Activated T-helper 1 cell treated with anti-CD3 and anti-CD28 coated beads, Interleukin-12 subunit alpha, Interleukin-12 subunit beta, Interleukin-2, Interleukin-4 antibody, amounts not matched to agents 30 ng/mL and 10 ng/mL and 1 ng/mL, durations not matched to agents 14 hours and 24 hours and 36 hours (primary cell): Measurements from ENCODE around the gene P4HA1. TPM values are rescaled to one million over a fixed set of nuclear protein-coding genes. Genes with fewer than 3 reads are reported as not detected.

ENCODE experiments used
- DNase-seq: peaks from one replicate; pipeline ENCODE4 v3.0.0; 2021; ENCODE audit warnings: low spot score
- H3K27ac Mint-ChIP-seq: one replicate; pipeline ENCODE4 v1.8.0; 2021; ENCODE audit warnings: mild to moderate bottlenecking, mixed read lengths
- H3K27me3 Mint-ChIP-seq: one replicate; pipeline ENCODE4 v1.8.0; 2022; ENCODE audit warnings: mild to moderate bottlenecking, moderate library complexity, mixed read lengths; ENCODE audit not compliant: insufficient read depth
- H3K36me3 Mint-ChIP-seq: one replicate; pipeline ENCODE4 v1.8.0; 2021; ENCODE audit warnings: low read depth, mixed read lengths
- H3K4me1 Mint-ChIP-seq: one replicate; pipeline ENCODE4 v1.8.0; 2021; ENCODE audit warnings: low read depth, mixed read lengths
- H3K4me3 Mint-ChIP-seq: one replicate; pipeline ENCODE4 v1.8.0; 2021; ENCODE audit warnings: mild to moderate bottlenecking, moderate library complexity, mixed read lengths
- H3K9me3 Mint-ChIP-seq: one replicate; pipeline ENCODE4 v1.8.0; 2021; ENCODE audit warnings: mixed read lengths
- intact Hi-C: fragments of 100-400 bp; cut with micrococcal nuclease; formaldehyde crosslinking; loops from one replicate; pipeline ENCODE4 v1.15.1; 2024
- total RNA-seq: library from RNA; stranded (reverse); gene quantifications from 2 replicates; pipeline ENCODE4 v1.2.3, GENCODE V29; 2022

P4HA1 gene
- total RNA-seq: 52.8 and 54.5 TPM in 2 replicates

DNA sequence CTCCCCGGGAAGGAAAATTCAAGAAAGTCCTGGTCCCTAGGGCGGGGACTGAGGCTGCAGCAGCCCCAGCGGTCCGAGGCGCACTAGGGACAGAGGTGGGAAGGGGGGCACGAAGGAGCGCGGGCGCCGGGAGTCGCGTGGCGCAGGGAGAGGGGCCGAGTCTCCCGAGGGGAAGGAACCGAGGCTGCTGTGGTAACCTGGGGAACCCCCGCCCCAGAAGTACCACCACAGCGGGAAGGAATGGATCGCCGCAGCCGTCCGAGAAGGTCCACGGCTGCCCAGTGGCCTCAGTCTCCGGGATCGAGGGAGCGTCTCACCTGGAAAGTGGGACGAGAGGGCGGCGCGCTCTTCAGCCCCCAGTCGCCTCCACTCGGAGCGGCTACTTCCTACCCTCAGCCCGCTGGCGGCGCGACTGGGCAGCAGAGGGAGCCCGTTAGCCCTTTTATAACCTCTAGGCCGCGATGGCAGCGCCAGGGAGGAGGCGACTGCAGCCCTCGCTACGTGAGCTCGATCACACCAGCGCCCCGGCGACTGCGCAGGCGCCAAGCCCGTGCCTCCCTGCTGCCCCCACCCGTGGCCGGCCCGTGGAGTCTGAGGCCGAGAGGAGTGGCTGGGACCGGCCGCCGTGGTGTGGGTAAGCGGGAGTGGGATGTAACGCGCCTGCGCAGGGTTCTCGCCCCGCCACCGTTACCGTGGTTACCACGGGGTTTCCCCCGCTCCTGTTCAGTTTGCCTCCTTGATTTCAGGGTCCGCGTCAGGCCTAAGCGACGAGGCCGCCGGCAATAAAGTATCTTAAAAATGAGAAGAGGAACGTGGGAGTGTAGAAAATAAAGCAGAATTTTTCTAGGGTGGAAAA is at the start of gene P4HA1:
P4HA1 (minus strand) TSS at position 418 of the 856 bp plus-strand sequence. CDS start 21,983 bp downstream, outside the sequence.
- Mint-ChIP-seq H3K9me3 (no peaks in the 10 kb centered on the region), H3K4me3 (peak within 1 kb of the TSS; percentile 96), H3K27me3 (peaks cover 2% of the 10 kb centered on the region), H3K27ac (peak within 1 kb of the TSS; percentile 94), H3K36me3 (peaks cover 12% of the 10 kb centered on the region), H3K4me1 (peaks cover 46% of the 10 kb centered on the region)
- DNase-seq: peak; percentile 97
- intact Hi-C loops: loop anchor here (1.0 to 5.0 kb wide), 8 partner anchors 14 to 800 kb away; partner anchors contain the start of genes ECD, FAM149B1, MICU1 and MRPS16

DNA sequence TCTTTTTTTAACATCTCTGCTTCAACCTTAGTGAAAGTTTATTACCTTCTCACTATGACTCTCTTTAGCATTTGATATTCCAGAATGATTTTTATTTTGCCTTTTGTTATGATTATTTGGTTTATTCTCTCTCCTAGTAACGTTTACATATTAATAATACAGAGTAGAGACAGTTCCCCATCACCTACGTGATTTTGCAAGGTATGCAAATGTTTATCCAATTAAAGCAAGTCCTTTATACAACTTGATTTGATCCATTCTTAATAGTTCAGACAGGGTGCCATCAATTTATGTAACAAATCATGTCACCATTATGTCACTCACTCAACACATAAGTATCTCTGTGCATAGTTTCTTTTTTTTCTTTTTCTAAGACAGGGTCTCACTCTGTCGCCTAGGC is 44.9 kb upstream of the P4HA1 start:
- peaks cover 35% of the 10 kb centered on the region for H3K36me3 Mint-ChIP-seq
- no peak overlapping the region for H3K4me3 Mint-ChIP-seq
- no peak for DNase-seq
- no peaks in the 10 kb centered on the region for H3K4me1 Mint-ChIP-seq
- intact Hi-C loops: no loop called here
- no peaks in the 10 kb centered on the region for H3K9me3 Mint-ChIP-seq
- H3K27me3 Mint-ChIP-seq: no peaks in the 10 kb centered on the region
- no peak overlapping the region for H3K27ac Mint-ChIP-seq

DNA sequence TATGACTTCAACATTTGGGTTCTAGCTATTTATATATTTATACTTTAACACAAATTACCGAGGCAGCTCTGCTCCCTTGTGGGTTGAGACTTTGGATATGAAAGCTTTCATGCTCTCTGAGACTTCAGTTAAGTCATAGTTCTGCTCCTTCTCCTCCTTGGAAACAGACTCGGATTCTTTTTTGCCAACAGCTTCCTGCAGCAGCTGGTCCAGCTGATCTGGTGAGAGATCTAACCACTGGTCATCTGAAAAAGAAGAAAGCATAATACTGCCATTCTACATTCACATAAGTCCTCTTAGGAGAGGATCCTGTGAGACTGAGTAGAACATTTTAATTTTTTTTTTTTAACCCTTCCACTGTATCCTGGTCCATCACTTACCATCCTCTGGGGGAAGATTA is 42.6 kb upstream of the P4HA1 start:
- Mint-ChIP-seq H3K27ac (no peak overlapping the region), H3K4me3 (no peak overlapping the region), H3K4me1 (no peaks in the 10 kb centered on the region), H3K36me3 (peaks cover 41% of the 10 kb centered on the region), H3K27me3 (no peaks in the 10 kb centered on the region), H3K9me3 (no peaks in the 10 kb centered on the region)
- DNase-seq: no peak
- intact Hi-C loops: no loop called here

DNA sequence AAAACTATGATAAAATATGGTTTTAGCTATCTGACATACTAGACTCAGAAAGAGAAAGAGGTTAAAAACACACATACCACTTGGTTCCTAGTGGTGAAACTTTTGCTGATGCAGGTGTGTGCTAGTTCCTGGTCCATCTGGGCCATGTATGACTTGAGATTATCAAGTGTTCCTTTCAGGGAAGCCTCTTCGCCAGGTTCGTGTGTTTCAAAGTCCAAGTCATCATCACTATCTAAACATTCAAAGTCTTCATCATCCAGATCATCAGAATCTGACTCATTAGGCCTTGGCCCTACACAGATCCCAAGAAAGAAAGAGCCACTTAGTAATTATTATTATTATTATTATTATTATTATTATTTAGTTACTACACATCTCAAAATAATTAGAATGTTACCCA is 40.0 kb upstream of the P4HA1 start:
- Mint-ChIP-seq H3K4me3 (no peak overlapping the region), H3K36me3 (peaks cover 48% of the 10 kb centered on the region), H3K27me3 (no peaks in the 10 kb centered on the region), H3K27ac (no peak overlapping the region), H3K9me3 (no peaks in the 10 kb centered on the region), H3K4me1 (peaks cover 7% of the 10 kb centered on the region)
- intact Hi-C loops: no loop called here
- DNase-seq: no peak

DNA sequence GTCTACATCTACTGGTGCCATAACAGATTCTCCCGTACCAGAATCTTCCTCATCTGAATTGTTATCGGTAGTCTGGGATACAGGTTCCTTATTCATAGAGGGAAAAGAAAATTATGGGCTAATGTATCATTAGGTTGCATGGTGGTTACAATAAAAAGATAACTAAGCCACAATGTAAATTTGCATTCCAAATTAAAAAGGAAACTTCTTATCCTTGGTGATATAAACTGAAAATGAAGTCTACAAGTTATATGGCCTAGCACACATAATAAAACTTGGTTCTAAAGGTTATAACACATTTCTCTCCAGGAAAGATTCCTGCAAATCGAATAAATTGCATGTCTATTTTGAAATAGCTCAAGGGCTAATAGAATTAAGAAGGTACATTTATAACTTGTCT is 38.1 kb upstream of the P4HA1 start:
- H3K4me3 Mint-ChIP-seq: no peak overlapping the region
- H3K36me3 Mint-ChIP-seq: peaks cover 53% of the 10 kb centered on the region
- no peaks in the 10 kb centered on the region for H3K9me3 Mint-ChIP-seq
- peaks cover 7% of the 10 kb centered on the region for H3K4me1 Mint-ChIP-seq
- intact Hi-C loops: no loop called here
- no peaks in the 10 kb centered on the region for H3K27me3 Mint-ChIP-seq
- DNase-seq: no peak
- no peak overlapping the region for H3K27ac Mint-ChIP-seq

DNA sequence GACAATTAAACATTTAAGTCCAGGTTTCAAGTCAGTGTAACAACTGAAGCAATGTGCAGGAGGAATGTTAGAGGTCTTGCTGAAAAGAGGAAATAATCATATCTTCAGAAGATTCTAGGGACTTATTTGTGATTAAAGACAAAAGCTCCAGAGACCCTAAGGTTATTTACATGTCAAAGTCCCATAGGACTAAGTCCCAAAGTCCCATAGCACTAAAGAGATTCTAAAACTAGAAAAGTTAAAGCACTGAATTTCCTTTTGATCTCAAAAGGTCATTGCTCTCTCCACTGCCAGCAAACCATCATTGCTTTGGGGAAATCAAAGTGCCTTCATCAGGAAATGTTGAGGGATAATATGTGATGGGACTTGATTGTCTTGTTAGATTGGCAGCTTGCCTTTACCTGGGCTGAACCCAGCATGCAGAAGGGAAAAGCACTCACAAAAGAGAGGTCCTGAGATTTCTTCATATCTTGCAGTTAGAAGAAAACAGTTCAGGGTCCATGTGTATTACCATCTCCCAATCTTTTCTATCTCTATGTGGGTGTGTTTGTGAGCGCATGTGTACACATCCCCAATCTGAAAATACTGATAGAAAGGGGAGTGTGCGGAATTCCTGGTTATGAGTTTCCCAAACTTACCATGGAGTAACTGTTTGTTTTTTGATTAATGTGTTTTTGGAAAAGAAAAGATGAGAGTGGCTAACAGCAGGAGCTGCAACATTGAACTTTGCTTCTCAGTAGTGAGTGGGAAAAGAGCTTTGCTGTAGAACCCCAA is 35.4 kb upstream of the P4HA1 start:
- Mint-ChIP-seq H3K9me3 (no peaks in the 10 kb centered on the region), H3K36me3 (peaks cover 50% of the 10 kb centered on the region), H3K27ac (peak overlapping the region; percentile 15), H3K4me3 (no peak overlapping the region), H3K27me3 (no peaks in the 10 kb centered on the region), H3K4me1 (peaks cover 7% of the 10 kb centered on the region)
- intact Hi-C loops: no loop called here
- DNase-seq: no peak

GRCh38 chr10:73131301-73131700 is 34.6 kb upstream of the P4HA1 start:
- no peaks in the 10 kb centered on the region for H3K9me3 Mint-ChIP-seq
- peaks cover 45% of the 10 kb centered on the region for H3K36me3 Mint-ChIP-seq
- no peak overlapping the region for H3K27ac Mint-ChIP-seq

GRCh38 chr10:73126343-73126742 is 29.7 kb upstream of the P4HA1 start:
- Mint-ChIP-seq H3K9me3 (no peaks in the 10 kb centered on the region), H3K36me3 (peaks cover 17% of the 10 kb centered on the region), H3K27ac (no peak overlapping the region), H3K4me3 (no peak overlapping the region), H3K4me1 (no peaks in the 10 kb centered on the region), H3K27me3 (no peaks in the 10 kb centered on the region)
- intact Hi-C loops: no loop called here
- no peak for DNase-seq

More at GRCh38 chr10:73131301-73131700, 34.6 kb upstream of the P4HA1 start:
- Mint-ChIP-seq H3K4me1 (peaks cover 7% of the 10 kb centered on the region), H3K4me3 (no peak overlapping the region), H3K27me3 (no peaks in the 10 kb centered on the region)
- intact Hi-C loops: no loop called here
- DNase-seq: no peak

- Mint-ChIP-seq H3K9me3 (no peaks in the 10 kb centered on the region), H3K4me3 (no peak overlapping the region), H3K36me3 (peaks cover 9% of the 10 kb centered on the region), H3K27ac (no peak overlapping the region), H3K4me1 (no peaks in the 10 kb centered on the region), H3K27me3 (no peaks in the 10 kb centered on the region)
- DNase-seq: no peak
- intact Hi-C loops: no loop called here
Observed at GRCh38 chr10:73119952-73120351, 23.3 kb upstream of the P4HA1 start.

DNA sequence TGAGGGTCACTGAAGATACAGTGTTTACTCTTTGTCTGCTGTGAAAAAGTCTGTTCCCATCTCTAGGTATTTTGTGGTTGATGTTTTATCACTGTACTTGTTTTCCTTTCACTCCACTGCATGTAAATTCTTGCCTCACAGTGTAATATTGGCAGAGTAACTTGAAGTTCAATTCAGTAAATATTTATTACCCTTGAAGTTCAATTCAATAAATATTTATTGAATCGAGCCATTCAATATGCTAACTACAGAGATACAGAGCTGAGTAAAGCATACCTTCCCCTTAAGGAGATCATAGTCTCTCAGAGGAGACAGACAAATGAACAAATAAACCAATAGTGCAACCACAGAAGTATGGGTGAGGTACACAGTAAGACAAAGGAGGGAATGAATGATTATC is 22.8 kb upstream of the P4HA1 start:
- H3K4me3 Mint-ChIP-seq: no peak overlapping the region

GRCh38 chr10:73117976-73118743 is 21.5 kb upstream of the P4HA1 start:
- Mint-ChIP-seq H3K27ac (no peak overlapping the region), H3K9me3 (no peaks in the 10 kb centered on the region), H3K36me3 (peaks cover 4% of the 10 kb centered on the region), H3K27me3 (no peaks in the 10 kb centered on the region), H3K4me1 (no peaks in the 10 kb centered on the region), H3K4me3 (no peak overlapping the region)
- no peak for DNase-seq
- intact Hi-C loops: no loop called here

More for the DNA sequence above, 22.8 kb upstream of the P4HA1 start:
- Mint-ChIP-seq H3K36me3 (peaks cover 9% of the 10 kb centered on the region), H3K27ac (no peak overlapping the region), H3K9me3 (no peaks in the 10 kb centered on the region), H3K27me3 (no peaks in the 10 kb centered on the region), H3K4me1 (no peaks in the 10 kb centered on the region)
- intact Hi-C loops: no loop called here
- DNase-seq: no peak

DNA sequence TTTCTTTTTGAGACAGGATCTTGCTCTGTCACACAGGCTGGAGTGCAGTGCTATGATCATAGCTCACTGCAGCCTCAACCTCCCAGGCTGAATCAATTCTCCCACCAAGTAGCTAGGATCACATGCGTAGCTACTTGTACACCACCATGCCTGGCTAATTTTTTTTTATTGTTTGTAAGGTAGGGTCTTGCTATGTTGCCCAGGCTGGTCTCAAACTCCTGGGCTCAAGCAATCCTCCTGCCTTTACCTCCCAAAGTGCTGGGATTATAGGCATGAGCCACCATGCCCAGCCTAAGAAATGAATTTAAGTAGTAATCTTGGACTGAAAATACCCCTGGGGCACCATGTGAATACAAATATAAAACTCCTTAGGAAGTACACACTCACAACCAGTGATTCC is 19.4 kb upstream of the P4HA1 start:
- H3K36me3 Mint-ChIP-seq: peaks cover 2% of the 10 kb centered on the region
- H3K27me3 Mint-ChIP-seq: no peaks in the 10 kb centered on the region
- H3K4me1 Mint-ChIP-seq: peaks cover 7% of the 10 kb centered on the region
- no peaks in the 10 kb centered on the region for H3K9me3 Mint-ChIP-seq
- intact Hi-C loops: no loop called here
- no peak for DNase-seq
- H3K4me3 Mint-ChIP-seq: no peak overlapping the region
- no peak overlapping the region for H3K27ac Mint-ChIP-seq
